OCI-LY1 (cell line): Measurements from ENCODE around the gene MAD1L1.

Experiments
- H2AFZ ChIP-seq: fragments of 200-600 bp; sonication (generic), shearing (Covaris generic); 2 replicates; pipeline ENCODE4 v1.6.0; 2014; ENCODE audit warnings: antibody characterized with exemption, mild to moderate bottlenecking, low read length
- H3F3A ChIP-seq: fragments of 200-600 bp; sonication (generic), shearing (Covaris generic); 2 replicates; pipeline ENCODE4 v1.6.0; 2014; ENCODE audit warnings: mild to moderate bottlenecking, antibody characterized with exemption, low read length, moderate library complexity; ENCODE audit not compliant: insufficient read depth
- H3K27ac ChIP-seq: fragments of 200-600 bp; sonication (generic); 2 replicates; pipeline ENCODE4 v1.5.1; 2014; ENCODE audit warnings: low read length, mixed run types, mild to moderate bottlenecking, low read depth; ENCODE audit not compliant: poor library complexity, severe bottlenecking
- H3K27me3 ChIP-seq: fragments of 200-600 bp; sonication (generic); 2 replicates; pipeline ENCODE4 v1.6.0; 2014; ENCODE audit warnings: antibody characterized with exemption, mild to moderate bottlenecking, low read length, moderate library complexity; ENCODE audit not compliant: insufficient read depth
- H3K36me3 ChIP-seq: fragments of 200-600 bp; sonication (generic); 2 replicates; pipeline ENCODE4 v1.6.1; 2014; ENCODE audit warnings: mild to moderate bottlenecking, antibody characterized with exemption, low read length, moderate library complexity, mixed read lengths; ENCODE audit not compliant: insufficient read depth
- H3K4me1 ChIP-seq: fragments of 200-600 bp; sonication (generic); 2 replicates; pipeline ENCODE4 v1.5.1; 2014; ENCODE audit warnings: mild to moderate bottlenecking, low read length, moderate library complexity; ENCODE audit not compliant: insufficient read depth, severe bottlenecking
- H3K4me2 ChIP-seq: fragments of 200-600 bp; sonication (generic), shearing (Covaris generic); 2 replicates; pipeline ENCODE4 v1.6.1; 2014; ENCODE audit warnings: low read length
- H3K4me3 ChIP-seq: fragments of 200-600 bp; sonication (generic); 2 replicates; pipeline ENCODE4 v1.5.1; 2014; ENCODE audit warnings: low read length, low read depth, mild to moderate bottlenecking, mixed read lengths; ENCODE audit not compliant: poor library complexity, severe bottlenecking
- H3K79me2 ChIP-seq: fragments of 200-600 bp; shearing (Covaris generic); 2 replicates; pipeline ENCODE4 v1.6.1; 2016; ENCODE audit warnings: mixed run types, low read length, mixed read lengths; ENCODE audit not compliant: insufficient read depth
- H3K9ac ChIP-seq: fragments of 200-600 bp; sonication (generic), shearing (Covaris generic); 2 replicates; pipeline ENCODE4 v1.6.1; 2014; ENCODE audit warnings: mild to moderate bottlenecking, low read length, mixed read lengths
- H3K9me2 ChIP-seq: fragments of 200-600 bp; sonication (generic), shearing (Covaris generic); 2 replicates; pipeline ENCODE4 v1.6.1; 2014; ENCODE audit warnings: low read depth, mild to moderate bottlenecking, low read length, mixed read lengths
- H3K9me3 ChIP-seq: fragments of 200-600 bp; shearing (Covaris generic); 2 replicates; pipeline ENCODE4 v1.6.1; 2014; ENCODE audit warnings: low read length, mixed read lengths
- H4K20me1 ChIP-seq: fragments of 200-600 bp; sonication (generic), shearing (Covaris generic); 2 replicates; pipeline ENCODE4 v1.6.0; 2016; ENCODE audit warnings: mild to moderate bottlenecking, low read length; ENCODE audit not compliant: insufficient read depth
- CTCF ChIP-seq: fragments of 200-600 bp; sonication (generic), shearing (Covaris generic); IDR thresholded peaks from 2 replicates; pipeline ENCODE4 v1.5.1; 2017; ENCODE audit warnings: mild to moderate bottlenecking, antibody characterized with exemption, low read length, moderate library complexity, mixed read lengths
- EZH2 ChIP-seq: fragments of 200-600 bp; sonication (generic), shearing (Covaris generic); IDR thresholded peaks from 2 replicates; pipeline ENCODE4 v1.8.0; 2017; ENCODE audit warnings: borderline replicate concordance, mixed run types, mild to moderate bottlenecking, antibody characterized with exemption, low read length, moderate library complexity, mixed read lengths

MAD1L1 gene

GRCh38 chr7:1918881-1919525 lies 313.7 kb downstream of the MAD1L1 start:
- no peaks in the 10 kb centered on the region for H3K27me3 ChIP-seq
- H3K36me3 ChIP-seq, result peaks cover 18% of the 10 kb centered on the region
- no peak overlapping the region for H3K4me2 ChIP-seq
- H3K4me3 ChIP-seq, result no peak overlapping the region
- no peak overlapping the region for H3K9ac ChIP-seq
- H3K27ac ChIP-seq, result peak overlapping the region; percentile 82
- no peaks in the 10 kb centered on the region for H3K9me3 ChIP-seq
- H2AFZ ChIP-seq, result no peak overlapping the region
- peaks cover 39% of the 10 kb centered on the region for H3K4me1 ChIP-seq
- H4K20me1 ChIP-seq, result no peaks in the 10 kb centered on the region
- H3K9me2 ChIP-seq, result no peaks in the 10 kb centered on the region
- H3F3A ChIP-seq, result no peaks in the 10 kb centered on the region
- TF ChIP-seq CTCF, result no peak
- no peak for TF ChIP-seq EZH2
- no peaks in the 10 kb centered on the region for H3K79me2 ChIP-seq

GRCh38 chr7:1918063-1918645 lies 314.6 kb downstream of the MAD1L1 start:
- Histone ChIP-seq H4K20me1 (no peaks in the 10 kb centered on the region), H2AFZ (no peak overlapping the region), H3K4me2 (no peak overlapping the region), H3K4me3 (no peak overlapping the region), H3K27me3 (no peaks in the 10 kb centered on the region), H3K36me3 (peaks cover 10% of the 10 kb centered on the region), H3K4me1 (peaks cover 44% of the 10 kb centered on the region), H3F3A (no peaks in the 10 kb centered on the region), H3K9me3 (no peaks in the 10 kb centered on the region), H3K79me2 (no peaks in the 10 kb centered on the region), H3K27ac (no peak overlapping the region), H3K9me2 (no peaks in the 10 kb centered on the region), H3K9ac (no peak overlapping the region)
- TF ChIP-seq EZH2, result no peak
- TF ChIP-seq CTCF, result no peak

- Histone ChIP-seq H3K4me3 (no peak overlapping the region), H3K4me2 (no peak overlapping the region), H3K79me2 (no peaks in the 10 kb centered on the region), H3K9me3 (no peaks in the 10 kb centered on the region), H3K9ac (no peak overlapping the region), H3F3A (no peaks in the 10 kb centered on the region), H3K27me3 (no peaks in the 10 kb centered on the region), H3K9me2 (no peaks in the 10 kb centered on the region), H3K36me3 (peaks cover 3% of the 10 kb centered on the region), H4K20me1 (no peaks in the 10 kb centered on the region), H2AFZ (no peak overlapping the region), H3K4me1 (peaks cover 42% of the 10 kb centered on the region), H3K27ac (no peak overlapping the region)
- no peak for TF ChIP-seq EZH2
- TF ChIP-seq CTCF, result no peak
Observed at GRCh38 chr7:1917221-1918062, 315.3 kb downstream of the MAD1L1 start.
